EL (cell line): Measurements from ENCODE around the gene EMID1.

ENCODE experiments used
- DNase-seq: peaks from one replicate; pipeline ENCODE4 v3.0.0-alpha.2; 2016

EMID1 gene

DNA sequence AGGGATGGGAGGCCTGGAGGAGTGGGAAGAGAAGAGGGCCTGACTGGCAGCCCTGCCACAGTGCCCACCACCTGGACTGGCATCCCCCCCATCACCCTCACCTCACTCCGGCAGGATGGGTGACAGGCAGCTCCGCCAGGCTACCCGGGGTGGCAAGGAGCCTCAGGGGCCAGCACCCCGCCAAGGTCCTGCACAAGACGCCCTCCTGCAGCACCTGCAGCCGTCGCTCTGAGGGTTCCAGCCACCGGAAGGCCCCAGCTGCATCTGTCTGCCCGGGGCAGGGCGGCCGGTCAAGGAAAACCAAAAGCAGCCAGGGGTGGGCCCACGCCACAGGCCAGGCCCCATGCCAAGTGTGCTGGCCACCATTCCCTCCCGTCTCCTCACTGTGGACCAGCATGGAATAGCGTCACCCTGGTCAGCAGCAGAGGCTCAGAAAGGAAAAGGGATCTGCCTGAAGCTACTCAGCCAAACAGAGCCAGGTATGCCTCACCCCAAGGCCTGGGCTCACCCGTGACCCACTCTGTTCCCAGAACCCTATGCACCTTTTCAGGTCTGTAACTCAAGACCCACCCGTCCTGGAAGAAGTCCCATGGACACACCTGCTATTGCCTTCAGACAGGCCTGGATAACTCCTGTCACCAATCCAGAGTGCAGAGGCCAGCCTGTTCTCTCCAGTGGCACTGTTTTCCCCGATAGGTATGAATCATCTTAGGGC is 55.1 kb downstream of the EMID1 start:
- no peak for DNase-seq

DNA sequence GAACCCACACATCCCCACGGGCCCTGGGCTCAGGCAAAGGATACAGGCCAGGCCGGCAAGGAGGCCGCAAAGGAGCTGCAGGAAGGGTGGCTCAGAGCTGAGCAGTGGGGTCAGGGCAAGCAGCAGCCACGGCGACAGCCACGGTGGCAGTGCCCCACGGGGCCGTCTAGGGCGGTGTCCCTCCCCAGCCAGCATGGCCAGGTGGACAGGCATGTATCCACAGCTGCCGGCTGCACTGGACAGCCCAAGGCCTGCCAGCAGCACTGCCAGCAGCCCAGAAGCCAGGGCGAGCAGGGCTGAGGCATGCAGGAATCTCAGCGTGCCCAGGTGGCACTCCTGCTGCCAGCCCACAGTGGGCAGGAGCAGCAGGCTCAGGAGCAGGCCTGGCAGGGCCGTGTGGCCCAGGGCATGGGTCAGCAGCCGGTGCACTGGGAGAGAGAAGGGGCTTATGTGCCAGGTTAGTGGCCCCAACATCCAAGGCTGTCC is 58.1 kb downstream of the EMID1 start:
- DNase-seq: no peak

DNA sequence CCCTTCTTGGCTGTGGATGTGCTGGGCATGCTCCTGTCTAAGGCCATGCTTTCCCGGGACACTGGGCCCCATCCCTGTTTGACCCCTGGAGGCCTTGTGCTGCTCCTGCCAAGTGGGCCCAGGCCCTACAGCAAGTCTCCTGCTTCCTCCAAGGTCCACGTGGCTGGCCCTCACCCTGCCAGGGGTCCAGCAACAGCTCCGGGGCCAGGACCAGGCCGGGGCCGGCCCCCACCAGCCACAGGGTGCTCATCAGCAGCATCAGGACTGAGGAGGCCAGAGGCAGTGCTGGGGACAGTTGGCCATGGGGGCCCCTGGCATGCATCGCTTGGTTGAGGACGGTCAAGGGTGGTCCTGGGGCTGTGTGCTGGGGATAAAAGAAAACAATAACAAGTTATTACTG is 59.6 kb downstream of the EMID1 start:
- DNase-seq: no peak

DNA sequence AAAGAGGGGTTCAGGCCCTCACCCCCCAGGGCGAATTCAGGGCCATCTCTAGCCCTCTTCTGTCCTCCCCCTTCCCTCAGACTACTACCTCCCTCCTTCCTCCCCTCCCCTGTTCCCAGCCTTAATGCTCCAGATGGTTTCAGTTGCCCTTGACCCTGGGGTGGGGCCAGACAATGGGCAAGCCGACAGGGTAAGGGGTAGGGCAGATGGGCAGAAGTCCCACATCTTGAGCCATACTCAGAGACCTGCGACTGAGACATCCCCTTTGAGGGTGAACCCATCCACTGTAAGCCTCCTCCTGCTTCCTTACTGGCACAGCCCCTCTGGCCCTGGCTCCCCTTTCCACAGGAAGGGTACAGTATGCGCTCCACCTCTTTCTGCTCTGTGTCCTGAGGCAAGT is 60.2 kb downstream of the EMID1 start:
- no peak for DNase-seq

DNA sequence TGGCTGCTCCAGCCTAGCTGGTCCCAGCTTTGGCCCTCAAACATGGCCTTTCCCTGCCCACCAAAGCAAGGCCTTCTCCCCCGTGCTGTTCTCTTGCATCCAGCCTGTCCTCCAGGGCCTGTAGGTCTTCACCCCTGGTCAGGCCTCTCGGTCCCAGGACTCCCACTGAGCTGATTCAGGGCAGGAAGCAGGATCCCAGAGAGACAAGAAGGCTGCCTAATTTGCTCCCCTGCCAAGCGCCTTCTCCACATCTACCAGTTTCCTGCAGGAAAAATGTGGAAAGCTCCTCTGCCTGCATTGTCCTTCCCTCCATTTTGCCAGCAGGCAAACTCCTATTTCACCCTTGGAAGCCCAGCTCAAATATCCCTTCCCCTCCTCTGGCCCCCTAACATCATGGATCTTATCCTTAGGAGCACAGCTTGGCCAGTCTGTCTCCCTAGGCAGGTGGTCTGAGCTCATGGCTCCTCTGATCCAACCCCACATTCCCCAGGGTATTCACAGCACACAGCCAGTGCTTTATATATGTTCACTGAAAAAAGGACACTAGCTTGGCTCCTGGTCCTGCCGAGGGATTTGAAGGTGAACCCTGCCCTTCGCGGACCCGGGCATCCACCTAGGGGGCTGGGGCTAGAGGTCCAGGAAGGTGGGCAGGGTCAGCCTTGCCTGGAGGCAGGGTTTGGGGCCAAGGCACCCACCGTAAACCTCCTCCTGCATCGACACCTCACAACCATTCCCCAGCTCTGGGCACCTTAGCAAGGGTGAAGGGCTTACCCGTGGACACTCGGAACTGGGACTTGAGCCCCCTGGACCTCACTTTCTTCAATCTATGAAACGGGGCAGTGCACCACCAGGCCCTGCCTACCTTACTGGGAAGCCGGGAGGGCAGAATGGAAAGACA is 61.1 kb downstream of the EMID1 start:
- DNase-seq: peak; percentile 41

DNA sequence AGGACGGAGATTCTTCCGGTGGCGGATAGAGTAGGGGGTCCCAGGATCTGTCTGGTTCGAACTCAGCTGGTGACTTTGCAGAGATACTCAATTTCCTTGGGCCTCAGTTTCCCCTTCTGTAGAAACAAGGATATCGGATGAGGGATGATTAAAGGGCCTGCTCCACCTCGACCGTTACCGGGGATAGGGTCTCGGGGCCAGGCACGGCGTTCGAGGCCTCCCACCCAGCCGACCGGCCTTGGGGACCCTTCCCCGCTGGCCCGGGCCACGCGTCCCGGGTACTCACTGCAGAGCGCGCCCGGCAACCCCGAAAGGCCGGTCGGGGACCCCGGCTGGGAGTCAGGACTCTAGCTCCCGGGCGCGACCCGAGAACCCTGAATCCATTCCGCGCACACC is 61.8 kb downstream of the EMID1 start:
- DNase-seq: no peak

DNA sequence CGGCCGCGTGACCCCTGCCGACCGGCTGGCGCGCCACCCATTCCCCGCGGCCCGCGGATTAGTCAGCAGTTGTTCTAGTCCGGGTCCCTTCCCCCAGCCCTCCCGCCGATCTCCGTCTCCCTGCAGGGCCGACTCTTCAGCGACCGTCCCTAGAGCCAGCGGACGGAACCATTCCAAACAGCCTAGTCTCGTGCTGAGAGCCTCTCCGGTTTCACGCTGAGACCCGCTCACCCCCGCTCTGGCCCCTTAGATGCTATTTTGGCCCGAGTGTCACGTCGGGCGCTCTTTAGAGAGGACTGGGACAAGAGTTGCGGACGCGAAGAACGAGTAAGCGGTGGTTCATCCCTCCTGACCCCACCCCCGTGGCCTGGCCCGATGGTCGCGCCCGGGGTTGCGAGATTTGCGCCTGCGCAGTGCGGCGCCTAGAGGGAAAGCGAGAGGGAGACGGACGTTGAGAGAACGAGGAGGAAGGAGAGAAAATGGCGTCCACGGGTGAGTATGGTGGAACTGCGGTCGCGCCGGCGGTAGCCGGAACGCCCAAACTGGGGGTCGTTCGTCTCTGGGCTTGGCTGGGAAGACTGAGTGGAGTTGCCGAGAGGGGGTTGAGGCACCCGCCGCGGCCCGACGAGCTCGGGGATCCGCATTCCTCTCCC is 62.3 kb downstream of the EMID1 start, which contains the start of the genes EWSR1 and RHBDD3:
Gene EWSR1, plus strand, starts transcription at position 411 of the 653 bp plus-strand sequence. Its CDS starts 69 bp downstream, at position 480.
Gene RHBDD3, minus strand, starts transcription at position 124 of the 653 bp plus-strand sequence. CDS start 2,355 bp downstream, outside the sequence.
- DNase-seq: peak; percentile 97

DNA sequence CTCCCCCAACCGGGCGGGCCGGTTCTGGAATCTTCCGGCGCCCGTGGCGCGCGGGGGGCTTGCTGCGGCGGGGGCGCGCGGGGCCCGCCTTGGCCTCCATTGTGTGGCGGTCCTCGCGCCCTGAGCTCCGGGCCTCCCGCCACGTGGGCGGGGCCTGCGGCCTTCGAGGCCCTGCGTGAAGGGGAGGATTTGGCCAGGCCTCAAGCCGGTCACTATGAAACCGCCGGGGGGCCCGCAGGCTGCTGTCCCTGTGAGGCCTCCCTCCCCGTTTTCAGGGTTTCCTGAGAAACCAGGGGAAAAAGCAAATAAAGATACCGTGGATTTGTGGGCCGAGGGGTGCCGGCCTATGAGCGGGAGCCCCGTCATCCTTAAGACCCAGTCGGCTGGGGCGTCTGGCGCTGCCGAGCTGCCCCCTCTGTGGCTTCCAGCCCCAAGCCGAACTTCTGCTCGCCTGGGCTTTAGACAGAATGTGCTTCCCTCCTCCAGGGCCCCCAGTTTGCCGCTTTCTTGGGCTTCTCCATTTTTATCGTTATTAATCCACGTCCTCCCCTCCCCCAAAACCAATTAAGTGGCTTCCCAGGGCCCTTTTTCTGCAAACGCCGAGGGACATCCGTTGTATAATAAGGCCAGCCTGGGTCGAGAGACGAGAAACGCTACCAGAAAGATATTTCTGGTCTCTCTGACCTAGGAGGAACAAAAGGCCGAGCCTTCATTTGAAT is 63.0 kb downstream of the EMID1 start:
- peak; percentile 70 for DNase-seq

DNA sequence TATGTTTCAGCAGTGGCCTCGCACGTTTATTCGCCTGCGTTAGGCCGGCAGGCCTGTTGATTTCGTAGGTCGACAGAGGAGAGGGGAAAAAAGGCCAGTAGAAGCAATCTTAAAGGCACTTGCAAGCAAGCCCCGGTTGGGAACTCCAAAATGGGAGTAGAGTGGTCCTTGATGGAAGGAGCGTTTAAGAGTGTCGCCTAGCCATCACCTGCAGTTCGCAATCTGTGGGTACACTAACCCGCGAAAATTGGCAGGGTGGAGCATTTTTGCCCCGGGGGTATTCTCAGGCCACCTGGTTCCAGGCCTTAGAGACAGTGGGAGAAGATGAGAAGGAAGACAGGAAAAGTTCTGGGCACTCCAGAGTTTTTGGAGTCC is 63.5 kb downstream of the EMID1 start:
- DNase-seq: peak; percentile 12

DNA sequence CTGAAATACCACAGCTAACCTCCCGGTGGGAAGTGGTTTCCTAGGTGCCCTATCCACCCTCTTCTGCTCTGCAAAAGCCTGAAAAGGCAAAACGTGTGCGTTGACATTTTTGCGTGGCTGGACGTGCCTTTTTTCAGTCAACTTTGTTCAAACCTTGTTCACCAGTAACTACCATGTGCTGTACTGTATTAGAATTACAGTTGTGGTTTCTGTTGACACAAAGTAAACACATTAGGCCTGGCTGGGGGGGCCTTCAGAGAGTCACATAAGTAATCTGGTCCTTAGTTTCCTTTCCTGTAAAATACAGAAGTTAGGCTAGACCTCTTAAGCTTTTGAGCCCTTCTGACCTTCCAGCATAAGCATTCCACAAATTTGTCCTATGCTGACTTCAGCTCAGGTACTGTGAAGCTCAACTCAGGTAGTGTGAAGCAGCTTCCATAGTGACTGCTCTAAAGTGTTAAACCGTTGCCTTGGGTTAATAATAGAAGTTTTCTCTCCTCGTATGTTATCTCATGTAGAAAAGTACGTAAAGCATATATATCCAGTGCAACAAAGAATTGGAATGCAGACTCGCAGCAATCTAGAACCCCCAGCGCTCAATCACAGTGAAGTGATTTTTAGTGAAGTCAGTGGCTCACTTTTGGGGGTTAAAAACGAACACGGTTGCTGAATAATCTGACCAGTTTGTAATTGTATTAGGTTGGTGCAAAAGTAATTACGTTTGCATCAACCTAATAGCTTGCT is 64.2 kb downstream of the EMID1 start:
- DNase-seq: peak; percentile 26

DNA sequence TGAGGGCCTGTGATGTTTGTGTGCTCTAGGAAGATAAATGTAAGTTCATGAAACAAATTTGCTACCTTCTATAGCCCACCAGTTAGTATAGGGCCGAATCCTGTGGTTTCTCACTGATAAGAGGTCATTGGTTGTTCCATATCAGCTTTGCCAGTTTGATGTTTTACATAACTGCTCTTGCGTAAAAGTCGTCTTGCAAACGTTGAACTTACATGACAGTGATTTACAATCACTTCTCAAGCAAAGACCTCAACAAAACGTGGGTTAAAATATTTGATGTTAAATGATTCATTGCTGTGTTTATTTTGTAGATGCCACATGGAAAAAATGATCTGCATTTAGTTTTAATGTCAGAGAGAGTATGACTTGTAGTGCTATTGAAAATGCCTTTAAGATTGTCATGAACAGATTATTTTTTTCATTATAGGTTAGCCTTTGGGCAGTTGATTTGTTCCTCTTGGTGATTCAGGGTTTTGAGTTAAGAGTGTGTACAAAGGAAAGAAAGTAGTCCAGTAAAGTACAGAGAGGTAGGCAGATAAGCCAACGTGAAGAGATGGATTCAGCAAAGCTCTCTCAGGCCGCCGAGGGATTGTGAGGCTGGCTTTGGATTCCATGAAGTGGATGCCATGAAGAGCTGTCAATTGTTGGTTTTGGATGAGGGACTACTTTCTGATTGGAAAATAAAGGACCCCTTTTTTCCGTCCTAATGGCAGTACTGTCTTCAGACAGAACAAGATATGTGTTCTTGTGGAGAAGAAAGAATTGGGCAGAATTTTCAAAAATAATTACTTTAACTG is 65.0 kb downstream of the EMID1 start:
- DNase-seq: peak; percentile 68

DNA sequence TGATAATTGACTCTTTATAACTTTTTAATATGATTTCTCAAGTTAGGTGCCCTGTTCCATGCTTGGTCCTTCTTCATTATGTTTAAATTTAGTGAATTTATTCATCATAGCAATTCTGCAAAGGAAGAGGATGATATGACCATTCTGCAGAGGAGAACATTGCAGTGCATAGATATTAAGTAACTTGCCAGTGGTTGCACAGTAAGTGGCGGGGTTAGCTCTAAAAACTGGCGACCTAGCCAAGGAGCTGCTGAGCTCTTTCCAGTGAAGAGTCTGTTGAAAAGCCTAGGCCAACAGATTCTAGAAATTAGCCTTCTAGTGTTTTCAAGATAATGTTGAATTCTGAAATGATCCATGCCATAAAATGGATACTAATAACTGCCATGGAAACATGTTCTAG is 66.9 kb downstream of the EMID1 start:
- no peak for DNase-seq

DNA sequence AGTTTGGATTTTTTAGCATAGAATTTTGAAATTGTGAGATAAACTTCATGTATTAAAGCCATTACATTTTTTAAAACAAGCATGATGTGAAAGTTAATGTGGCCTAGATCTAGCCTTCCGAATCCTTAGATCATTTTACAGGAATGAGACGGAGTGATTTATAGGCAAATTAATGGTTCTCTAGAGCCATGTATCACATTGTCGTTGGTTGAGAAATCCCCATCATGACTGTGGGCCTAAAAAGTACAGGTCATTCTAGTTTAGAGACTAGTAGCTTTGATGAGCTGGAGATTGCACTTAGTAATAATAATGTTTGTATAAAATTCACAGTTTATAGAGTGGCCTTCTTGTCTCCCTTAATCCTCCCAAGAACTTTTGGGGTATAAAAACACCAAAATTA is 69.5 kb downstream of the EMID1 start:
- no peak for DNase-seq

DNA sequence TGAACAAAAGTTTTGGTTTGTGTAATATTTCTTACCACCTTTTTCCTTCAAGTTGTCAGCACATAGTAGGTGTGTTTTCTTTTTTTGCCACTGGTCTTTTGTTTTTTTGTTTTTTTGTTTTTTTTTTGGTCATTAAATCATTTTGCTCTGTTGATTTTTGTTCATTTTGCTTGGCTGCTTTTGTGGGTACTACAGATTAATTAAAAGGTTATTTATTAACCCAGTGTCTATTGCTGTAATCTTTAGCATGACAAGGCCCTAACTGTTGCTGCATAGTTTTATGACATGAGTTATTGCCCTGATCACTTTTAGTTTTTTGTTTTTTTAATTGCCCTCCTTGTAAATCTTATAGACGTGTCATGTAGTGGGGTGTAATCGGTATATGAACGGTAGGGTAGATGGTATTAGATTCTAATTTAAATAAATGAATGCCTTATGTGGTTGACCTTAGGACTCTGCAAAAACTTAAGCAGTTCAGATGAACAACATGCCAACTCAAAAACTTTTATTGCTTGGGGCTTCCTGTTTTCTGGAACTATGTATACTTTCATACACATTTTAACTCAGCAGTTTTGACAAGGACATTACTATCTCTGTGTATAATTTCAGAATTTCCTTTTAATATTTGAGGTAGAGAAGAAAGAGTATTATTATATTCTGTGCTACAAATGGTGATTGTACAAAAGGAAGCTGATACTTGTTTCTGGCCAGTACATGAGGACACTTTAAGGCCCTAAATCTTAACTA is 70.3 kb downstream of the EMID1 start:
- DNase-seq: no peak

DNA sequence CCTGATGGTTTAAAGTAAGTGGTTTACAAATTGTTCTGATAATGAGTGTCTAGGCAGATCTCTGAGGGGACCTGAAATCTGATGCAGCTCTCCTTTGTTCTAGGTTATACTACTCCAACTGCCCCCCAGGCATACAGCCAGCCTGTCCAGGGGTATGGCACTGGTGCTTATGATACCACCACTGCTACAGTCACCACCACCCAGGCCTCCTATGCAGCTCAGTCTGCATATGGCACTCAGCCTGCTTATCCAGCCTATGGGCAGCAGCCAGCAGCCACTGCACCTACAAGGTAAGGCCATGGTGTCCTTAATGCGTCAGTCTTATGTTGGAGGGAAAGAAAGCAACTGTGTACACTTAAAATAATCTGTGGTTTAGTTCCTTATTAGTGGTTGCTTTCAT is 72.2 kb downstream of the EMID1 start:
- no peak for DNase-seq

DNA sequence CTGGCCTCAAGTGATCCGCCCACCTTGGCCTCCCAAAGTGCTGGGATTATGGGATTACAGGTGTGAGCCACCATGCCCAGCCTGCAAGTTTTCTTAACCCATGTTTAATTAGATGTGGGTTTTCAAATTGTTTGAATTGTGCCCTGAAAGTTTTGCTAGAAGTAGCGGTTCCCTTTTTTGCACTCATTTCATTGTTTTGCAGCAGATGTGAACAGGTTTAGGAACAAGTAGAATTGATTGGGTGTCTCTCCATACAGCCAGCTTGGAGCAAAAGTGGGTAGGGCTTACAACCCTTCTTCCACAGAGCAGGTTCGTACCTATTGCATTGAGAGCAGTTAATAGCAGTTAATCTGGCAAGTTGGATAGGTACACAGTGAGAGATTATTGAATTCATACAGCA is 78.5 kb downstream of the EMID1 start:
- no peak for DNase-seq

DNA sequence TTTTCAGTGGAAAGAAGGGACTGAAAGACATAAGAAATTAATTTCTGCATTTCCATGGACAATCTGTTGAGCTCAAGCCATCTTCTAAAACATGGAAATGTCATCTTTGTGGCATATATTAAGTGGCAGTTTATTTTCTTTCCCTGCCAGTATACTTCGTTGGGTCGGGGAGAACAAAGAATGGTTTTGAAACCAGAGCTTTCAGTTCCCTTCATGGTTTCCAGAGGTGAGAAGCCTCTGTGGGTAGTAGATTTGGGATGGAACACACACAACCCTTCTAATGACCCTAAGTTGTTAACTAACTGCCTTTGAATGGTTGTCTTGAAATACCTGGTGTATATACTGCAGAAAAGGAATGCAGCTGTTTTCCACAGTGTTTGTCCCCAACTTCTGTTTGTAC is 83.1 kb downstream of the EMID1 start:
- DNase-seq: no peak

DNA sequence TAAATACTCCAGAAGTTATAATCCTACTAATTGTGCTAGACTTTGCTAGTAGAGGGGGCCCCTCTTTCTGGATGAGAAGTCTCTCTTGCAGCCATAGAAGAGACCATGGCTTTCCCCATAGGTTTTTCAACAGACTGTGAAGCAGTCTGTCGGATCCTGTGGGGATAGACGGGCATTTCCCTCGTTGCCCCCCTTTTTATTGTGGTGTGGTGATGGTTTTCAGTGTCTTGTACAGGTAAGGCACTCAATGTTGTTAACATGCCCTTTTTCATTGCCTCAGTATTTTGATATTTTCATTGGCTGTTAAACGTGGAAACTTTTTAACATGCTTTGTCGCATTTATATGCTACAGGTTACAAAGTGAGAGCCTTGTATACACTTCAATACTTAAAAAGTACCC is 84.4 kb downstream of the EMID1 start:
- DNase-seq: no peak

DNA sequence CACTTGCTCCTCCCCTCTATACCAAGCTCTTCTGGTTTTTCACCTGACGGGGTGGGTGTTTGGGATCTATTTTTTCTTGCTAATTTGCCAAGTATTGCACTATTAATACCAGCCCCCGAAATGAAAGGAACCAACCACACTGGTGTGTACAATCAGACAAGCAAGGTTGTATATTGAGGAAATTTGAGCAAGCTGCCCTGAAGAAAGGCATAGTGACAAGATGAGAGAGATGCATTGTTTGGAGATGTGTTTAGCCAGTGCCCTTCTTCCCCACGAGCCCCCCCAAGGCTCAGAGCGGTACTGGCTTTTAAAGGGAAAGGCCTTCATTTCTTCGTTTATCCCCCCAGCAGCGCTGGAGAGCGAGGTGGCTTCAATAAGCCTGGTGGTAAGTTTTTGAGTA is 85.5 kb downstream of the EMID1 start:
- DNase-seq: no peak

DNA sequence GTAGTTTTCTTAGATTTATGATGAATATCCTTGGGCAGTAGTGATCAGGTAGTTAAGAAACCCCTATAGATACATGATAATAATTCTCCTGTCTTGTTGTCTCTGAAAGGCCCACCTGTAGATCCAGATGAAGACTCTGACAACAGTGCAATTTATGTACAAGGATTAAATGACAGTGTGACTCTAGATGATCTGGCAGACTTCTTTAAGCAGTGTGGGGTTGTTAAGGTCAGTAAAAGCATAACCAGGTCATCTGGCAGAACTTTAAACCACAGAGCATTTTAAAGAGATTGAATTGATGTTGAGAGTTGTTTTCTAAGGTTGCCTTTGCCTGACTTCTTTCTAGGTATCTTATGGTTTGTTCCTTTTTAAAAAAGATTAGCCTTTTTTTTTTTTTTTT is 86.7 kb downstream of the EMID1 start:
- no peak for DNase-seq
